Endothelial cell of umbilical vein (primary cell): ENCODE measurements around the gene ZNF282. TPM values are rescaled to one million over a fixed set of nuclear protein-coding genes. Genes with fewer than 3 reads are reported as not detected.

Source experiments
- BruUV-seq: library from RNA; stranded (reverse); fragments of 400-500 nt; replicated peaks from 2 replicates; lab custom pipeline; 2021; lab: Mats Ljungman, UMichigan
- CTCF ChIA-PET: fragments of 300-600, 350-600 bp; sonication (Branson Sonifier 250); formaldehyde crosslinking; loops from one replicate; lab custom pipeline; 2021; ENCODE audit warnings: antibody characterized with exemption, inconsistent platforms; lab: Charles Lee
- POLR2A ChIA-PET: fragments of 300-600, 350-600 bp; sonication (Branson Sonifier 250); formaldehyde crosslinking; loops from one replicate; lab custom pipeline; 2021; ENCODE audit warnings: antibody characterized with exemption, inconsistent platforms; lab: Charles Lee
- DNase-seq: peaks from one replicate; pipeline ENCODE4 v3.0.0-alpha.2; 2011; ENCODE audit warnings: low read depth, low spot score
- FAIRE-seq: peaks from 2 replicates; lab custom pipeline; 2011; peaks lifted over from hg19 to GRCh38; lab: Jason Lieb, UNC
- H2AFZ ChIP-seq: 2 replicates; pipeline ENCODE4 v1.6.0; 2012; ENCODE audit warnings: low read depth, low read length, control low read depth, inconsistent platforms
- H3K27ac ChIP-seq: 2 replicates; pipeline ENCODE4 v1.5.1; 2011; ENCODE audit warnings: low read depth, mild to moderate bottlenecking, control low read depth, low read length, moderate library complexity; ENCODE audit not compliant: insufficient read depth
- H3K27me3 ChIP-seq, 2 experiments: 2 replicates each; pipeline versions ENCODE4 v1.6.0 to v1.6.1; 2011; ENCODE audit warnings: low read length in 2 of 2, mixed read lengths in 1 of 2; ENCODE audit not compliant: control insufficient read depth in 2 of 2, insufficient read depth in 2 of 2
- H3K36me3 ChIP-seq, 2 experiments: 2 replicates in 1 of 2; 3 replicates in 1 of 2; pipeline ENCODE4 v1.5.1; 2011; ENCODE audit warnings: low read length in 2 of 2, mild to moderate bottlenecking in 1 of 2, moderate library complexity in 1 of 2; ENCODE audit not compliant: control insufficient read depth in 2 of 2, insufficient read depth in 2 of 2; ENCODE audit errors: extremely low read depth in 1 of 2
- H3K4me1 ChIP-seq: 3 replicates; pipeline ENCODE4 v1.5.1; 2011; ENCODE audit warnings: mild to moderate bottlenecking, low read length; ENCODE audit not compliant: control insufficient read depth, insufficient read depth; ENCODE audit errors: extremely low read depth
- H3K4me2 ChIP-seq: 2 replicates; pipeline ENCODE4 v1.6.1; 2011; ENCODE audit warnings: low read length, control low read depth, mixed read lengths; ENCODE audit not compliant: insufficient read depth
- H3K4me3 ChIP-seq, 3 experiments: fragments of 200-600 bp in 1 of 3; sonication (generic), shearing (Covaris generic) in 1 of 3; replicated peaks in 1 of 3; 2 replicates each; pipeline ENCODE4 v1.5.1; 2011 to 2016; ENCODE audit warnings: control low read depth in 3 of 3, low read length in 3 of 3, mild to moderate bottlenecking in 2 of 3, inconsistent platforms in 1 of 3, low read depth in 1 of 3, moderate library complexity in 1 of 3; ENCODE audit not compliant: insufficient read depth in 1 of 3
- H3K79me2 ChIP-seq: 2 replicates; pipeline ENCODE4 v1.6.0; 2012; ENCODE audit warnings: low read length, inconsistent platforms; ENCODE audit not compliant: control insufficient read depth, insufficient read depth
- H3K9ac ChIP-seq: replicated peaks from 2 replicates; pipeline ENCODE3; 2011; ENCODE audit warnings: low read length, control low read depth; ENCODE audit not compliant: insufficient read depth; ENCODE audit errors: extremely low read depth
- H3K9me1 ChIP-seq: replicated peaks from 3 replicates; pipeline ENCODE4 v1.6.0; 2011; ENCODE audit warnings: mild to moderate bottlenecking, low read length; ENCODE audit not compliant: control insufficient read depth, insufficient read depth; ENCODE audit errors: extremely low read depth
- H3K9me3 ChIP-seq: replicated peaks from 2 replicates; pipeline ENCODE4 v1.5.1; 2012; ENCODE audit warnings: low read length, inconsistent platforms; ENCODE audit not compliant: control insufficient read depth, insufficient read depth
- H4K20me1 ChIP-seq: replicated peaks from 2 replicates; pipeline ENCODE3; 2011; ENCODE audit warnings: mild to moderate bottlenecking, low read length; ENCODE audit not compliant: control insufficient read depth, insufficient read depth; ENCODE audit errors: extremely low read depth
- EZH2 ChIP-seq: IDR thresholded peaks from 2 replicates; pipeline ENCODE4 v1.6.1; 2012; ENCODE audit warnings: borderline replicate concordance, low read depth, mild to moderate bottlenecking, moderate library complexity, low read length, inconsistent platforms; ENCODE audit not compliant: severe bottlenecking
- FOS ChIP-seq: IDR thresholded peaks from 2 replicates; pipeline ENCODE4 v1.6.1; 2011; ENCODE audit warnings: mild to moderate bottlenecking, low read length, moderate library complexity, borderline replicate concordance; ENCODE audit not compliant: insufficient read depth
- GATA2 ChIP-seq: IDR thresholded peaks from 2 replicates; pipeline ENCODE4 v1.7.0; 2011; ENCODE audit warnings: low read depth, mild to moderate bottlenecking, moderate library complexity, mixed read lengths, low read length; ENCODE audit not compliant: insufficient read length, insufficient read depth
- JUN ChIP-seq: IDR thresholded peaks from 2 replicates; pipeline ENCODE4 v1.6.1; 2011; ENCODE audit warnings: borderline replicate concordance, low read depth; ENCODE audit not compliant: insufficient read length, insufficient read depth
- MYC ChIP-seq: IDR thresholded peaks from one replicate; pipeline ENCODE4 v1.6.1; 2011; ENCODE audit warnings: mild to moderate bottlenecking, low read depth, low read length
- POLR2A ChIP-seq: IDR thresholded peaks from 2 replicates; pipeline ENCODE4 v1.6.1; 2012; ENCODE audit warnings: low read depth, mild to moderate bottlenecking, control low read depth, low read length
- POLR2AphosphoS5 ChIP-seq: IDR thresholded peaks from 2 replicates; pipeline ENCODE4 v1.6.1; 2012; ENCODE audit warnings: low read depth, mild to moderate bottlenecking, control low read depth, low read length, moderate library complexity; ENCODE audit not compliant: insufficient read depth
- dilution Hi-C: fragments of 300-500 bp; cut with MboI; formaldehyde crosslinking; loops from one replicate; pipeline ENCODE4 v1.15.0; 2019; ENCODE audit warnings: low sequenced_read_pairs; ENCODE audit not compliant: extremely low pct_ligation_motif_present
- intact Hi-C: fragments of 100-400 bp; cut with micrococcal nuclease; formaldehyde crosslinking; loops from one replicate; pipeline ENCODE4 v1.10.0; 2022
- polyA plus RNA-seq, 4 experiments: library from polyadenylated mRNA; depleted of rRNA in 3 of 4; stranded (reverse) in 3 of 4; unstranded in 1 of 4; fragments of >200 nt; gene quantifications; 2 replicates each; pipeline versions ENCODE4 v1.2.1 to v1.2.3, GENCODE V29; 2011 to 2012; ENCODE audit warnings: missing spikeins in 1 of 4
- total RNA-seq: library from RNA; stranded (reverse); gene quantifications from 2 replicates; pipeline ENCODE4 v1.2.3, GENCODE V29; 2021
- TF ChIP-seq, protein P1 (sequence below), 2 donors: IDR thresholded peaks; 1 replicate in 1 of 2; 2 replicates in 1 of 2; pipeline ENCODE4 v1.5.1; 2011; ENCODE audit warnings: low read length in 2 of 2, mild to moderate bottlenecking in 2 of 2, moderate library complexity in 2 of 2, control low read depth in 1 of 2, inconsistent platforms in 1 of 2, low read depth in 1 of 2; ENCODE audit not compliant: insufficient read depth in 1 of 2; ENCODE audit errors: extremely low read depth in 1 of 2
- TF ChIP-seq, protein P2 (sequence below): IDR thresholded peaks from 2 replicates; pipeline ENCODE4 v1.6.1; 2011; ENCODE audit not compliant: insufficient read depth, insufficient read length

Gene ZNF282
- total and polyA plus RNA-seq, 2 donors (not counting 3 experiments of a cell fraction or from before 2014, with no cell fraction given): 20.0 to 34.4 TPM

DNA sequence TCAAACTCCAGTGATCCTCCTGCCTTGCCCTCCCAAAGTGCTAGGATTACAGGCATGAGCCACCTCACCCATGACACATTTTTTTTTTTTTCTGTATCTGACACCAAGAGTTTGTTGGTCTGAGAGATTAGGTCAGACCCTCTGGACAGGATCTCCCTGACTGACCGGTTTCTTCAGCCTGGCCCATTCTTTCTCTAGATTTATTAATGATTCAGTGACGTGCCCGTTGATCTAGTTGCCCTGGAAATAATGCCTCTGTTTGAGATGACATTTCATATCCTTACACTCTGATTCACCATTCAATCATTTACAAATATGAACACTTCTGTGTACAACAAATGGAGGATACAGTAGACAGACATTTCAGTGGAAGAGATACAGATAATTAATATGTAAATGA is 42.7 kb downstream of the ZNF282 start:
- H3K4me1 ChIP-seq: peaks cover 9% of the 10 kb centered on the region
- peaks cover 16% of the 10 kb centered on the region for H3K79me2 ChIP-seq
- dilution Hi-C loops: no loop called here
- TF ChIP-seq, protein P1, sequence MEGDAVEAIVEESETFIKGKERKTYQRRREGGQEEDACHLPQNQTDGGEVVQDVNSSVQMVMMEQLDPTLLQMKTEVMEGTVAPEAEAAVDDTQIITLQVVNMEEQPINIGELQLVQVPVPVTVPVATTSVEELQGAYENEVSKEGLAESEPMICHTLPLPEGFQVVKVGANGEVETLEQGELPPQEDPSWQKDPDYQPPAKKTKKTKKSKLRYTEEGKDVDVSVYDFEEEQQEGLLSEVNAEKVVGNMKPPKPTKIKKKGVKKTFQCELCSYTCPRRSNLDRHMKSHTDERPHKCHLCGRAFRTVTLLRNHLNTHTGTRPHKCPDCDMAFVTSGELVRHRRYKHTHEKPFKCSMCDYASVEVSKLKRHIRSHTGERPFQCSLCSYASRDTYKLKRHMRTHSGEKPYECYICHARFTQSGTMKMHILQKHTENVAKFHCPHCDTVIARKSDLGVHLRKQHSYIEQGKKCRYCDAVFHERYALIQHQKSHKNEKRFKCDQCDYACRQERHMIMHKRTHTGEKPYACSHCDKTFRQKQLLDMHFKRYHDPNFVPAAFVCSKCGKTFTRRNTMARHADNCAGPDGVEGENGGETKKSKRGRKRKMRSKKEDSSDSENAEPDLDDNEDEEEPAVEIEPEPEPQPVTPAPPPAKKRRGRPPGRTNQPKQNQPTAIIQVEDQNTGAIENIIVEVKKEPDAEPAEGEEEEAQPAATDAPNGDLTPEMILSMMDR (IDR thresholded peaks at IDR 0.05; ENCODE audit: extremely low read depth in 1 of 2, insufficient read depth in 1 of 2, low read depth in 1 of 2, low read length in 2 of 2): no peak
- TF ChIP-seq POLR2A (no peak), FOS (no peak), JUN (no peak), EZH2 (no peak), POLR2AphosphoS5 (no peak), GATA2 (no peak), MYC (no peak)
- TF ChIP-seq, protein P2, sequence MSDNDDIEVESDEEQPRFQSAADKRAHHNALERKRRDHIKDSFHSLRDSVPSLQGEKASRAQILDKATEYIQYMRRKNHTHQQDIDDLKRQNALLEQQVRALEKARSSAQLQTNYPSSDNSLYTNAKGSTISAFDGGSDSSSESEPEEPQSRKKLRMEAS: no peak
- H3K27me3 ChIP-seq: no peaks in the 10 kb centered on the region
- H3K4me3 ChIP-seq: no peak overlapping the region
- no peak for DNase-seq
- peaks cover 3% of the 10 kb centered on the region for H3K9me1 ChIP-seq
- H3K9me3 ChIP-seq: no peaks in the 10 kb centered on the region
- ChIA-PET CTCF (no interaction called here), POLR2A (no interaction called here)
- no peak for FAIRE-seq
- H3K36me3 ChIP-seq: no peaks in the 10 kb centered on the region
- BruUV-seq: no TSS peak
- H4K20me1 ChIP-seq: no peaks in the 10 kb centered on the region
- intact Hi-C loops: loop anchor here (2.0 kb wide), 1 partner anchor 47 kb away; no protein-coding TSS in a partner anchor
- no peak overlapping the region for H3K9ac ChIP-seq
- no peak overlapping the region for H2AFZ ChIP-seq
- H3K27ac ChIP-seq: no peak overlapping the region
- H3K4me2 ChIP-seq: no peak overlapping the region
